NCI-H446 treated with DMSO at 0.1 percent for 48 hours (cell line): ENCODE measurements around the gene ITPR2.
"Not testable (repeated sequence)": the region's sequence is repeated elsewhere in the genome, so short reads cannot be mapped to it uniquely, and the experiment has no call there.

ENCODE experiments used
- DNase-seq: peaks from one replicate; lab custom pipeline; 2025; lab: John Stamatoyannopoulos, UW

ITPR2 gene

DNA sequence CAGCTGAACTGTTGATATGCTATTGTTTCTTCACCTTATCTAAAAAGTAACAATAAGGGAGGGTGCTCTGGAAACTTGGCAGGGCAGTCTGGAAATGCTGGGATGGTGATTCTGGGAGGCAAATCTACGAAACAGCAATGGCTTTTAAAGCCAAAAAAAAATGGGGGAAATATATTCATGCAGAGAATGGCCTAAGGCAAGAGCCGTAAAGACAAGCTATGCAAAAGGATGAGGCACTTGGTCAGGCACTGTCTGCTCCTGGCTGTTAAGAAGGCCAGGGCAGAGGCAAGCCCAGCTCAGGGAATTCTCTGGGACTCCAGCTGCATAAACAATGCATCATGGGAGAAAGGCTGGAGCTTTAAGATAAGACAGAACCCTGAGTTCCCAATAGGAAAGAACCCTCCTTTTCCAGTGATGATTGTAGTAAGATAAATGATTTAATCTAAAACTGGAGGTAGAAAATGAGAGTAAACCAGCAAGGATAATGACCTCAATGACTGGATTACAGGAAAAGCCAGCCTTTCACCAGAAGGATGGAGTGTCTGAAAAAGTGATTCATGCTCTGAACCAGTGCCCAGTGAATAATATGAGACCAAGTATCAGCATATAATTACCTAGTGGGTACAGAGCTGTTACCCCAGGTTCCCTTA, 46.0 kb downstream of the ITPR2 start:
- no peak for DNase-seq

DNA sequence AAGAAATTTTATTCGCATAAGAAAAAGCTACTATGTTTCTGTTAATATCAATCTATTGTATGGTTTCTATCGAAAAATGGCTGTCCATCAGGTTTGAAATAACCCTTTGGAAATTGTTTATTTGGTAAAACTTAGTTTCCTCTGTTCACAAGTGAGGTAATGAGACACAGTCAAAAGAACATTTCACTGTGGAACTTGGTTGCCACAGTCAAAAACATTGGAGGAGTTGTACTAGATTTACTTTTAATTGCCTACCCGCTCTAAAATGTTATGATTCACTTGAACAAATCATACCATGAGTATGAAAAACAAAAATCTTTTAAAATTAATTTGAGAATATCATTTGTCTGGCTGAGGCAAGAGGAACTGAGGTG, 46.5 kb downstream of the ITPR2 start:
- DNase-seq = no peak

DNA sequence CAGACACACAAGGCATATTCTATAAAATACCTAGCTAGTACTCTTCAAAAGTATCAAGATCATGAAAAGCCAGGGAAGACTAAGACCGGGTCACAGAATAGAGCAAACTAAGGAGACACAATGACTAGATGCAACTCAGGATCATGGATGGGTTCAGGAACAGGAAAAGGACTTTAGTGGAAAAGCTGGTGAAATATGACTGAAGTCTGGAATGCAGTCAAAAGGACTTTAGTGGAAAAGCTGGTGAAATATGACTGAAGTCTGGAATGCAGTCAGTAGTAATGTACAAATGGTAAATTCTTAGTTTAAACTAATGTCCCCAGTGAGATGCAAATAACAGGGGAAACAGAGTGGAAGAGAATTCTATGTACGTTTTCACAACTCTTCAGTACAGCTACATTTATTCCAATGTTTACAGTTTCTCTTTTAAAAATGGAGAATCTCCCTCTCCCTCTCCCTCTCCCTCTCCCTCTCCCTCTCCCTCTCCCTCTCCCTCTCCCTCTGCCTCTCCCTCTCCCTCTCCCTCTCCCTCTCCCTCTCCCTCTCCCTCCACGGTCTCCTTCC, 49.1 kb downstream of the ITPR2 start:
- not testable (repeated sequence) for DNase-seq

DNA sequence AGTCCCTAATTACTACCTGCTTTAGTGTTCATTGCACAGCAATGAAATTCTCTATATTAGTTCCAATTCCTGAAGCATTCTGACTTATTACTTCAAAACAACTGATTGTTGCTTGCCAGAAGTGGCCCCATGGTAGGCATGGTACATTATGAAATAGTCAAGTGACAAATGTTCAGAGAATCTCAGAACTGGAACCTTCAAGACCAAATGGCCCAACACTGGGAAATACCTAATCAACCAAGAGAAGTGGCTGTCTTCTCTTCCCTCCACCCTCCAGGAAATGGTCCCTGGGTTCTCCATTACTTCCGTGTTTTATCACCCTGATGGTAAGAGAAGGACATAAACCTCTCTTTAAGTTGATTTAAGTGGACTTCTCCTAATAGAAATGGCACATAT, 49.9 kb downstream of the ITPR2 start:
- no peak for DNase-seq

DNA sequence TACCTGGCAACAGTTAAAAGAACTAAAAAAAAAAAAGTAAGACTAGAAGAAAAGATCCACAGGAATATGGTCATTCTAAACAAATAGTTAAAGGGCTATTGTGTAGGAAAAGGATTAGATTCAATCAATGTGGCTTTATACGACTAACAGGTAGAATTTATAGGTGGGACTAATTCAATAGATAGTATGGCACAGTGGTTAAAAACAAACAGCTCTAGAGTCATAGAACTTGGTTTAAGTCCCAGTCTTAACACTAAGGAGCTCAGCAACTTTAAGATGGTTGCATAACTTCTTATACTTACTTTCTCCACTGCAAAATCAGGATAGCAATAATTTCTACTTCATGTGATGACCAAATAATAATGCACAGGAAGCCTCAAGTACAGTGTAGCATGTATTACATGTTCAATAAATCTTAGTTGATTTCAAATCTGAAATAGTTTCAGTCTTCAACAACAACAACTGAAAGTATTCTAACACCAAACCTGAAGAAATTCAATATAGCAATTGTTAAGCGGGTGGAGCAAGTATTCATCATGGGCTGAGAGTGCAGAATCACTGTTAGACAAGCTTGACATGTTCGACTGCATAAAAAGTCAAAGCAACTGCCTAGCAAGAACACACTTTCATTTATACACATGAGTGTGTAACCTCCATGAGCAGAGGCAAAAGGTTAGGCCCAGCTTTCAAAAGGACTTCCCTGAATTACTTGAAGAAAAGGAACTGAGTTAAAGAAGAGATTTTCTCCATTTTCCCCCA, 50.4 kb downstream of the ITPR2 start:
- no peak for DNase-seq

DNA sequence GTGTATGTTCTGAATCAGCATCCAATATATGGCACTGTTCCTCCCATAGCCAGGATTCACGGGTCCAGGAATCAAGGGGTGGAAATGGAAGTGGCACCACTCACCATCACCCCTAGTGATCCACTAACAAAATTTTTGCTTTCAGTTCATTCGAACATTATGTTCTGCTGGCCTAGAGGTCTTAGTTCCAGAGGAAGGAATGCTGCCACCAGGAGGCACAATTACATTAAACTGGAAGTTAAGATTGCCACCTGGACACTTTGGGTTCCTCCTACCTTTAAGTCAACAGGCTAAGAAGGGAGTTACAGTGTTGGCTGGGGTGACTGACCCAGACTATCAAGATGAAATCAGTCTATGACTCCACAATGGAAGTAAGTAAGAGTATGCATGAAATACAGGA, 52.3 kb downstream of the ITPR2 start:
- DNase-seq = not testable (repeated sequence)

DNA sequence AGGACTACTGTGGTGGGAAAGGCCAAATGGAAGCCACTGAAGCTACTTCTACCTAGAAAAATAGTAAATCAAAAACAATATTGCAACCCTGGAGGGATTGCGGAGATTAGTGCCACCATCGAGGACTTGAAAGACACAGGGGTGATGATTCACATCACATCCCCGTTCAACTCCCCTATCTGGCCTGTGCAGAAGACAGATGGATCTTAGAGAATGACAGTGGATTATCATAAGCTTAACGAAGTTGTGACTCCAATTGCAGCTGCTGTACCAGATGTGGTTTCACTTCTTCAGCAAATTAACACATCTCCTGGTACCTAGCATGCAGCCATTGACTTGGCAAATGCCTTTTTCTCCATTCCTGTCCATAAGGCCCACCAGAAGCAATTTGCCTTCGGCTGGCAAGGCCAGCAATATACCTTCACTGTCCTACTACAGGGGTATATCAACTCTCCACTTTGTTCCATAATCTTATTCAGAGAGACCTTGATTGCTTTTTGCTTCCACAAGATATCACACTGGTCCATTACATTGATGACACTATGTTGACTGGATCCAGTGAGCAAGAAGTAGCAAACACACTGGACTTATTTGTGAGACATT, 54.7 kb downstream of the ITPR2 start:
- not testable (repeated sequence) for DNase-seq

DNA sequence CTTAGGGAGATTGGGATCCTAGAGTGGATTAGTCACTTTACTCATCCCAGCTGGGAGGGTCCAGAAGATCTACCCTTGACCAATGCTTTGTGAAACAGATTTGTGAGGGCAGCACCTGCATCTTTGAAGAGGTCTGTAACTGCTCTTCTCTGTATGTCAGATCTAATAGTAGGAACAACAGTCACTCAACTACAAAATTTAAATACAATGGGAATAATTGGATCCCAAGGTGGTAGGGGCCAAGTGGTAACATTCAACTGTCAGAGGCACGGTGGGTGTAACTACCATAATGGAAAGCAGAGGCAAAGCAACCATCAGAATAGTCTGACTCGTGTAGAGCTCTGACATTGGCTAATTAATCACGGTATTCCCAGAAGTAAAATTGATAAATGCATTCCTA, 55.8 kb downstream of the ITPR2 start:
- DNase-seq = no peak

DNA sequence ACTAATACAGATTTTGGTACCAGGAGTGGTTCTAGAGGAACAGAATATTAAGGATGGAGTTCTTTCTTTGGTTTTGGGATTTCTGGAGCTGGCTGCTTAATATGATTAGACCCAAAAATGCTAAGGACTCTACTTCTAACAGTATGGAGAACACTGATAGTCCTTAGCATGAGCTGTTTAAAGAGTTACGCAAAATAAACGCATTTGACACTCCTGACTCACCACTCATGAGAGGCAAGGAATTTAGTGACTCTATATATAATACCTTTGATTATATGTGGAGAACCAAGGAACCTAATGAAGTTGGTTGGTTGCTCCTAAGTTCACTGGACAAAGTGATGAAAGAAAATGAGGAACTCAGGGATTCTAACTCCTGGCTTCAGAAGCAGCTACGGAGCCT, 57.0 kb downstream of the ITPR2 start:
- not testable (repeated sequence) for DNase-seq

DNA sequence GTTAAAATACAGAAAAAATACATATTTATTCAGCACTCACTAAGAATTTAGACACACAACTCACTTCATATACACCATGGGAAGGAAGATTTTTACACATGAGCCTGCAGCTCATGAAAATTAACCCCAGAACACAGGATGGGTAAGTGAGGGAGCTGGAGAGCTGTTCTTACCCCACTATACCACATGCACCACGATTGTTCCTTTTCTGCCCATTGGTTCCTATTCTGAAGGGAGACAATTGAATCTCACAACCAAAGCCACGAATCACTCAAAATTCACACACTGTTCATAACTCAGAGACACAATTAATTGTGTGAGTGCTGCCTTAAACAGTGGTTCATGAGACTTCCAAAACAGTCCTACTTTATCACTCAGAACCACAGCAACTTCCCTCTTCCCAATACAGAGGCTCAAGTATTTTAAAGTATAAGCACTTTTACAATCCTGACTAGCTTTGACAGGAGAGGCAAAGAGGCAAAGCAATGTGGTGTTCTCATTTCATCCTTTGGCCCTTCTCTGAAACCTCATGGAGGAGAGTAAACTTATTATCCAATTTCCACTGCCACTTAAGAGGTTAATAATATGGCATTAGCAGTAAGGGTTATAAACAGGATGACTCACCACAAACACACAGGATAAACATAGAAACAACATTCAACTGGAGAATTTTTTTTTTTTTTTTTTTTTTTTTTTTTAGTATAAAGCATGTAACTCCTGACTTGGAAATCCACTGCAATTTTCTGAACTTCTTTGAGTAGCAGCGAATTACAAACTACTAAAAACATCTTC, 59.5 kb downstream of the ITPR2 start:
- DNase-seq = no peak

DNA sequence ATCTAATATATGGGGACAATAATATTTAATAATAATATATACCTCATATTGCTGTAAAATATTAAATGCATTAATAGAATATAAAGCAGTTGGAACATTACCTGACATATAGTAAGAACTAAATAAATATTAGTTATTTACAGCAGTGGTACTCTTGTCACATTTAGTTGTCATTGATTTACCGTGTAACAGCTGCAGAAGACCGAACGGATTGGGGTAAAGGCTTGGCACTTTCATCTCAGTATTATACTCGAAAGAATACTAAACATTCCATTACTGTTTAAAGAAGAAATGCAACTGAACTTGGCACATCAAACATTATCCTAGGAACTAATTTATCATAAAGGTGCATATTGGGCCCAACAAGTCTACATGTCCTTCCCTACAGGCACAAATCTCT, 61.1 kb downstream of the ITPR2 start:
- no peak for DNase-seq

DNA sequence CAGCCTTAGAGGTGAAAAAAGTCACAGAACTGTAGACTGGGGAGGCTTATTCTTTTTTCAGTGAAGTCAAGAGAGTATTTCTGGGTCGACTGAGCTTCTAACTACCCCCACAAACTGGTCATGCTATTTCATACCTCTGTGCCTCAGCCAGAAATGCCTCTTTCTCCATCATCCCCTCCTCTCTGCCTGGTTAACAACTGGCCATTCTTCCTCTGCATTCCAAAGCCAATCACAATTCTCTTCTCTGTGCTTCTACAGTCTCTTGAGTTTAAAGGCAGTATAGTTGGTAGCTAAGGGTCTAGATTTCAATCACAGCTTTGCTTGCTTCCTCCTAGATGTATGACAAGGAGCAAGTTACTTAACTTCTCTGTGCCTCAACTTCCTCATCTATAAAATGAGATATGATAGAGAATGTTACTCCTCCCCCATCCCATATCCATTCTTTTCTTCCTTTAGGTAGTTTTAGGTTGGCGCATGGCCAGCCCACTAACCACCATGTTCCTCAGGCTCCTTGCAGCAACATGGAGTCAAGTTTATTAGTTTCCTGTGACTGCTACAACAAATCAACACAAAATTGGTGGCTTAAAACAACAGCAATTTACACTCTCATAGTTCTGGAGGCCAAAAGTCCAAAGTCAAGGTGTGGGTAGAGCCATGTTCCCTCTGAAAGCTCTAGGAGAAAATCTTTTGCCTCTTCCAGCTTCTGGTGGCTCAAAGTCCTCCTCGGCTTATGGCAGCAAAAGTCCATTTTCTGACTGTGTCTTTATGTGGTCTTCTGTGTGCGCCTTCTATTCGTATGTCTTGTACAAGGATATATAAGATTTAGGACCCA, 62.5 kb downstream of the ITPR2 start:
- DNase-seq = no peak

DNA sequence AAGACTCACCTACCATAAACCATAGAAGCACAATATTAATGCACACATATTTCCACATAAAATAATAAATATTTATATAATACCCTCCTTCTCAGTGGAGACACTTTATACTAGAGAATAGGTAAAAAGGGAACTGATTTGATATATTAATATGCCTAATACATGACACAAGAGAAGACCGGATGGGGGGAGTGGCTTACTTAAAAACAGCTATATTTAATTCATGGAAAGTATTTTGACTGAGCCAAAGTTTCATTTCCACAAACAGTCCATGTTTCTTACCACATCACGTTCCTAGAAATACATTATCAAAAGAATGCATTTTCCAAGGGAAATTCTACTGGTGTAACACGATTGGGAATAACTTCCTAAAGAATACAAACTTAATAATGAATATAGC, 63.4 kb downstream of the ITPR2 start:
- no peak for DNase-seq

DNA sequence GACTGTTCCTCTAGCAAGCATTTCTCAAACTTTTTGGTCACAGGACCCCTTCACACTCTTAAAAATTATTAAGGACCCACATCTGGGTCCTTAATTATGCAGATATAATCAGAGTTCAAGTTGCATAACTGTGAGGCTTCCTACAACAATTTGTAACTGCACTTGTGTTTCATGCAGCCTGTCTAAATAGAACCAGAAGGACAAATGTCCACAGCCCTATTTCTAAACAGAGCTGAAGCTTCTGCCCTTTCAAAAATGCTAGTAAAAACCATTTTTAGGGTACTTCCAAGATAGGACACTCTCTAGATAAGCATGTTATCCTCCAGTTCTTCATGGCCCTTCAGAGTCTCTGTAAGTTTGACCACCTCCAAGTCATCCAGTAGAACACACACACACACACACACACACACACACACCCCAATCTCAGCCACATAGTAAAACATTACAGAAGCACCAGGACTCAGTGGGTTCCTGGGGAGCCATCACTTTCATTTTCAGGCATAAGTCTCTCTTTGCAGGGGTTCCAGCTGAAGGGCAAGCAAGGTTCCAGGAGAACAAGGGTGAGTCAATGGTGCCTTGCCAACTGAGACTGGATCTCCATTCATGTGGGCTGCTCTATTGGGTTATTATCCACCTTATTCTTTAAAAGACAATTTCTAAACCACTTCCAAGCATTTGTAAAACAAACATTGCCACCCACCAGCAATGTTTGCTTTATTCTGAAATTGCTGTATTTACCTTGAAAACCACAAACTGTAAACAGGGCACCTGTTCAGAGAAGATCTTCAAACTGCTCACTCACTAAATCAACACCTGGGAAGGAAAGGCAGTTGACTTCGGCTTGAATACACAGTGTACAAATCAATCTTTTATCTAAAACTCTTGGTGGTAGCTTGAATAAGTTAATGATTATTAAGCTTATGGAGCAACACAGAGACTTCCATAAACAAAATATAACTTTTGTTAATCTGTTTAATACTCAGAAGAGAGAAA, 64.1 kb downstream of the ITPR2 start:
- DNase-seq = no peak

DNA sequence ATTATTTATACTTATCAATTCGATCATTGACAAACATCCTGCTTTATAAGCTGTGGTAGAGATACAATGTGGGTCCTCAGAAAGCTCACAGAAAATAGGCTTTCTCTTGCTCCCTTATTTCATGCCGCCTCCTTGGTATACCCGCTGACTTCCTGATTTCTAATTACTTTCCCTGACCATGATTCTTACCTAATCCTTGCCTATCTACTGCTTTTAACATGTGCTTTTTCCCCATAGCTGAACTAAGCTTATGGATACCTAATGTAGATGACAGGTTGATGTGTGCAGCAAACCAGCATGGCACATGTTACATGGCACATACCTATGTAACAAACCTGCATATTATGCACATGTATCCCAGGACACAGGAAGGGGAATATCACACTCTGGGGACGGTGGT, 65.1 kb downstream of the ITPR2 start:
- DNase-seq = no peak

DNA sequence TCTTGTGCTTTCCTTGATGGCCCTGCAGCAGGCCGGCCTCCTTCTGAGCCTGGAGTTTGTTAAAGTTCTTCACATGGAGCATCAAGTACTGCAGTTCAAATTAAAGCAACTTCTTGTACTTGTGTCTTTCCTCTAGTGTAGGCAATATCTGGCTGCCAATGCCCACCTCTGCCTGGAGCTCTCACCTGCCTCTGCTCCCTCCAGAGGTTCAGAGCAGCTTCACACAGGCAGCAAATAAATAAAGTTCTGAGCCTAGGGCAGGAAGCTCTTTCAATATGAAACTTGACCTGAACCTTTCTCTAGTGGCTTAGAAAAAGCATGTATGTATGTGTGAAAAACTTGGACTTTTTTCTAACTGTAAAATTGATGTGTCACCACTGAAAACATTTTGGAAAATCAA, 65.9 kb downstream of the ITPR2 start:
- DNase-seq = no peak

DNA sequence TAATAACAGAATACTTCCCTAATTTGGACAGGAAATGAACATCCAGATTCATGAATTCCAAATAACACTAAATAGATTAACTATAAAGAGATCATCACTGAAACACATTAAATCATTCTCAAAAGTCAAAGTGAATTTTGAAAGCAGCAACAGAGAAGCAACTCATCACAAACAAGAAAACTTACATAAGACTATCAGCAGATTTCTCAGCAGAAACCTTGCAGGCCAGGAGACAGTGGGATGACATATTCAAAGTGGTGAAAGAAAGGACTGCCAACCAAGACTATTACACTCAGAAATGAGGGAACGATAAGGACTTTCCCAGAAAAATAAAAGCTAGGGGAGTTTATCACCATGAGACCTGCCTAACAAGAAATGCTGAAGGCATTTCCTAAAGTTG, 70.8 kb downstream of the ITPR2 start:
- no peak for DNase-seq

DNA sequence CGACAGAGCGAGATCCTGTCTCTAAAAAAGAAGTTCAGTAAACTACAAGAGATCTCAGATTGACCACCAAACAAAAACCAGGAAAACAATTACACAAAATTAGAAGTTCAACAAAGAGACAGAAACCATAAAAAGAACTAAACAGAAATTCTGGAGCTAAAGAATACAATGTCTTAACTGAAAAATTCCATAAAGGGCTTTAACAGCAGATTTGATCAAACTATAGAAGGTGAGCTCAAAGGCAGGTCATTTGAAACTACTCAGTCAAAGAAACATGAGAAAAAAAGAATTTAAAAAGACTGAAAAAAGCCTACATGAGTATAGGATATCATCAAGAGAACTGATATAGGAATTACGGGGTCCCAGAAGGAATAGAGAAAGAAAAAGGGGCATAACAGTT, 71.2 kb downstream of the ITPR2 start:
- no peak for DNase-seq

DNA sequence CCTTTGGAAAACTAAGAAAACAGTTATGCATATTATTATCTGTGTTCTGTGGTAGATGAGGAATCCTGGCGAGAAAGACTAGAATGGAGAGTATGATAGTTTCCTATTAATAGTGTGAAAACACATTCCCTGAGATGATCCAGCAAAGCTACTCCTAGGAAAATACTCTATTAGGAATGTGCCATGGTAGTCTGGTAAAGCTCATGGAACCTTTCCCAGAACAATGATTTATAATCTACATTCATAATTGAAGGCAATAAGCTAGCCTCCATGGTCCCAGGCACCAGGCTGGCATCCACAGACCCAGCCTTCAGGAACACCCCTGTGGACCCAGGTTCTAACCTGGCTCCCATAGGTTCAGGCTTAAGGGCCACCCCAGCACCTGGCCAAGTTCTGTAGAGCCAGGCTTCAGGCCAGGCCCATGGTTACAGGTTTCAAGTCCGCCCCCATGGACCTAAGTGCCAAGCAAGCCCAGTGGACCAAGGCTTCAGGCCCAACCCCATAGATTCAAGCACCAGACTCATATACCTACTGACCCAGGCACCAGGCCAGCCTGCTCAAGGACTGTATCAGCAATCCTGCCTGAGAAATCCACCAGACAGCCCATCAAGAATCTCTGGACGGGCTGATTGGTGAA, 72.2 kb downstream of the ITPR2 start:
- no peak for DNase-seq

DNA sequence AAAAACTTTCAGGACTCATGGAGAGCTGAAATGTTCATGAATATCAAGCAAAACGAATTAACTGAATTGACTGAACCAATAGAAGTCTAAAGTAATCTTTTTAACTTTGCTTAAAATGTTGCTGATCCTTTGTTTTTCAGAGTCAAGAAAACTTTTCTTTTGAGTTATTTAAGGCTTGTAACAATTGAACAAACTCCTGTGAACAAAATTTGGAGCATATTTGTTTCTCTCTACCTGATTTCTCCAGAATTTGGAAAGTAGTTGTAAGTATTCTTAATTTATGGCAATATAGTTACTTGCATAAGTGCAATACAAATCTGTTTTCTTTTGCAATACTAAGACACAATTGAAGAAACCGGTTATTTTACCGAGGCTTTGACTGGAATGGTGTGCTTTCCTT, 77.6 kb downstream of the ITPR2 start:
- DNase-seq = not testable (repeated sequence)
